ENCODE results near the gene KRCC1.
"Not testable (repeated sequence)": the region's sequence is repeated elsewhere in the genome, so short reads cannot be mapped to it uniquely, and the experiment has no call there.

The KRCC1 gene

DNA sequence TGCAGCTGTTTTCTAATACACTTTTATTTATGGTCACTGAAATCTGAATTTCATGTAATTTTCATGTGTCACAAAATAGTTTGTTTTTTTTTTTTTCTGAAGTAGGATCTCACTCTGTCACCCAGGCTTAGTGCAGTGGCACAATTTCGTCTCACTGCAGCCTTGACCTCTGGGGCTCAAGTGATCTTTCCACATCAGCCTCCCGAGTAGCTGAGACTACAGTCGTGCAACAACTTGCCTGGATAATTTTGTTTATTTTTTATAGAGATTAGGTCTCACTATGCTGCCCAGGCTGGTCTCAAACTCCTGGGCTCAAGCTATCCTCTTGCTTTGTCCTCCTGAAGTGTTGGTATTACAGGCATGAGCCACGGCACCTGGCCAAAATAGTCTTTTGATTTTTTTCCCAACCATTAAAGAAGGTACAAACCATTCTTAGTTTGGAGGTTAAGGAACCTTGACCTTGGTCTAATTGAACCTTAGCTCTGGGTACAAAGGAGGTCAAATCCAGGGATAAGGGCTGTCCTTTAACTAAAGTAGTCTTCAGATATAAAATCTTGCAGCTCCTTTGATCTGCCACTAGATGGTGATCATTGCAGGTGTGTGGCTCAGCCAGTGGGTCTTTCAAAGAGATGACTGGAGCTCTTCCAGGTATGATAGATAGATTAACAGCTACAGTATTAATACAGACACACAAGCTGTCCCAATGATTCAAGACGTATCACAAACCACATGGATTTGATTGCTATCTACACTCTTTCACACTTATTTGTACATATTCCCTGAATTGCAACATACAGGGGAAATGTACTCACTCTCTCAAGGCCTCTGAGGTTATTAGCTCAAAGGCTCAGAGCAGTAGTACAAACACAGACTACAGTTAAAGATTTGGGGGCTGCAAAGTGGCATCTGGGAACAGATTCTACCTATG lies 4.7 kb upstream of the KRCC1 start:
- Histone ChIP-seq H3K36me3 (ENCODE audit: control insufficient read depth, insufficient read depth, low read length) (no peaks in the 10 kb centered on the region), H3K9me3 (ENCODE audit: control insufficient read depth, insufficient read depth, low read length) (no peaks in the 10 kb centered on the region), H3K27ac (ENCODE audit: low read depth, low read length) (no peak overlapping the region), H3K4me1 (ENCODE audit: control insufficient read depth, insufficient read depth, low read length) (peaks cover 15% of the 10 kb centered on the region), H3K9ac (ENCODE audit: low read depth, low read length) (no peak overlapping the region), H3K4me3 (ENCODE audit: low read depth, low read length) (no peak overlapping the region), H3K27me3 (ENCODE audit: control insufficient read depth, insufficient read depth, low read length) (no peaks in the 10 kb centered on the region)

- no peak overlapping the region for H3K4me3 ChIP-seq (ENCODE audit: low read depth, low read length)
- H3K9ac ChIP-seq (ENCODE audit: low read depth, low read length) = no peak overlapping the region
- H3K9me3 ChIP-seq (ENCODE audit: control insufficient read depth, insufficient read depth, low read length) = no peaks in the 10 kb centered on the region
- H3K36me3 ChIP-seq (ENCODE audit: control insufficient read depth, insufficient read depth, low read length) = no peaks in the 10 kb centered on the region
- H3K27me3 ChIP-seq (ENCODE audit: control insufficient read depth, insufficient read depth, low read length) = no peaks in the 10 kb centered on the region
- no peak overlapping the region for H3K27ac ChIP-seq (ENCODE audit: low read depth, low read length)
- peaks cover 21% of the 10 kb centered on the region for H3K4me1 ChIP-seq (ENCODE audit: control insufficient read depth, insufficient read depth, low read length)
Observed at GRCh38 chr2:88058191-88058590, 2.6 kb upstream of the KRCC1 start.

DNA sequence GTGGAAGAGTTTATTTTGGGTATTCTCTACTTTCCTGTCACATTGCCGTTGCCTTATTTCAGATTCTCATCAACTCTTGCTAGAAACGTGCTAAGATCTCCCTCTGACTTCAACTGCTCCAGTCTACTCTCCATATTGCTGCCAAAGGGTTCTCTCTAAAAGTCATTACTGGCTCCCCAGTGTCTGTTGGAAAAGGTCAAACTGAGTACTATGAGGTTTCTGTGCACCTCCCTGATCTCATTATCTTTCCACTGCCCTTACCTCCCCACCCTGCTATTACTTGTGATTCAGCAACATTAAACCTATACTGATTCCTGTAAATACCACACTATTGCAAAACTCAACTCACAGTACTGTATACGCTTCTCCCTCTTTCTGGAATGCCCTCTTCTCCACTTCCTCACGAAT lies 1.9 kb upstream of the KRCC1 start:
- H3K27ac ChIP-seq (ENCODE audit: low read depth, low read length) = no peak overlapping the region
- H3K36me3 ChIP-seq (ENCODE audit: control insufficient read depth, insufficient read depth, low read length) = peaks cover 4% of the 10 kb centered on the region; the same call in 1 of the 2 replicates
- H3K9me3 ChIP-seq (ENCODE audit: control insufficient read depth, insufficient read depth, low read length) = no peaks in the 10 kb centered on the region
- H3K9ac ChIP-seq (ENCODE audit: low read depth, low read length) = no peak overlapping the region
- H3K4me3 ChIP-seq (ENCODE audit: low read depth, low read length) = no peak overlapping the region
- H3K4me1 ChIP-seq (ENCODE audit: control insufficient read depth, insufficient read depth, low read length) = peaks cover 21% of the 10 kb centered on the region
- H3K27me3 ChIP-seq (ENCODE audit: control insufficient read depth, insufficient read depth, low read length) = no peaks in the 10 kb centered on the region

DNA sequence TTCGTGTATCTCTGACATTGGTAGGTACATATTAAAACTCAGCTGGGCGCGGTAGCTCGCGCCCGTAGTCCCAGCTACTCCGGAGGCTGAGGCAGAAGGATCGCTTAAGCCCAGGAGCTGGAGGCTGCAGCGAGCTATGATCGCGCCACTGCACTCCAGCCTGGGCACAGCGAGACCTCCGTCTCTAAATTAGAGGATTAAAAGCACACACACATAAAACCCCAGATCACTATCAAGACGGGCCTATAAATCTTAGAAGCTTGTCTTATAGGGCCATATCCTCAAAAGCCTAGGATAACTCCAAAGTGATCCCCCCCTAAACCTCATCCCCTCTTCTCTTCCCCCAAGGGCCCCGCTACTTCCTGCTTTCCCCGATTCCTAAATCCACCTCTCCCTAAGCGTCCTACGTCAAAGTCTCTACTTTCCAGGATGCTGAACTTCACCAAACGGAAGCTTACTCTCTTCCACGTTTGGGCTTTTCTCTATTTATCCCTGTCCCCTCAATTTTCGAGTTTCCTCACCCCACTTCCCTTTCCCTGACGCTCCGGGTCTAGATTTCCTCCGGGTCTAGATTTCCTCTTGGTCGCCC lies 707 bp downstream of the KRCC1 start:
- H3K4me3 ChIP-seq (ENCODE audit: low read depth, low read length) = peak overlapping the region; percentile 82
- no peaks in the 10 kb centered on the region for H3K27me3 ChIP-seq (ENCODE audit: control insufficient read depth, insufficient read depth, low read length)
- H3K9ac ChIP-seq (ENCODE audit: low read depth, low read length) = peak overlapping the region; percentile 95
- peak overlapping the region; percentile 94 for H3K27ac ChIP-seq (ENCODE audit: low read depth, low read length)
- no peaks in the 10 kb centered on the region for H3K9me3 ChIP-seq (ENCODE audit: control insufficient read depth, insufficient read depth, low read length)
- peaks cover 11% of the 10 kb centered on the region for H3K4me1 ChIP-seq (ENCODE audit: control insufficient read depth, insufficient read depth, low read length)
- peaks cover 4% of the 10 kb centered on the region; the same call in 1 of the 2 replicates for H3K36me3 ChIP-seq (ENCODE audit: control insufficient read depth, insufficient read depth, low read length)

GRCh38 chr2:88053934-88054781 lies 1.4 kb downstream of the KRCC1 start:
- H3K27me3 ChIP-seq (ENCODE audit: control insufficient read depth, insufficient read depth, low read length) = no peaks in the 10 kb centered on the region
- peak overlapping the region; percentile 82 for H3K4me3 ChIP-seq (ENCODE audit: low read depth, low read length)
- H3K9ac ChIP-seq (ENCODE audit: low read depth, low read length) = peak overlapping the region; percentile 95; the same call in 1 of the 2 replicates
- H3K9me3 ChIP-seq (ENCODE audit: control insufficient read depth, insufficient read depth, low read length) = no peaks in the 10 kb centered on the region
- peaks cover 11% of the 10 kb centered on the region for H3K4me1 ChIP-seq (ENCODE audit: control insufficient read depth, insufficient read depth, low read length)
- H3K36me3 ChIP-seq (ENCODE audit: control insufficient read depth, insufficient read depth, low read length) = peaks cover 4% of the 10 kb centered on the region; the same call in 1 of the 2 replicates
- H3K27ac ChIP-seq (ENCODE audit: low read depth, low read length) = no peak overlapping the region

- Histone ChIP-seq H3K27ac (ENCODE audit: low read depth, low read length) (no peak overlapping the region), H3K27me3 (ENCODE audit: control insufficient read depth, insufficient read depth, low read length) (no peaks in the 10 kb centered on the region), H3K9ac (ENCODE audit: low read depth, low read length) (no peak overlapping the region), H3K36me3 (ENCODE audit: control insufficient read depth, insufficient read depth, low read length) (peaks cover 4% of the 10 kb centered on the region; the same call in 1 of the 2 replicates), H3K4me3 (ENCODE audit: low read depth, low read length) (no peak overlapping the region), H3K9me3 (ENCODE audit: control insufficient read depth, insufficient read depth, low read length) (no peaks in the 10 kb centered on the region), H3K4me1 (ENCODE audit: control insufficient read depth, insufficient read depth, low read length) (peaks cover 11% of the 10 kb centered on the region)
Observed at GRCh38 chr2:88053296-88053695, 2.3 kb downstream of the KRCC1 start.

GRCh38 chr2:88051792-88052191 lies 3.8 kb downstream of the KRCC1 start:
- H3K9ac ChIP-seq (ENCODE audit: low read depth, low read length) = no peak overlapping the region
- H3K9me3 ChIP-seq (ENCODE audit: control insufficient read depth, insufficient read depth, low read length) = no peaks in the 10 kb centered on the region
- peaks cover 4% of the 10 kb centered on the region; the same call in 1 of the 2 replicates for H3K36me3 ChIP-seq (ENCODE audit: control insufficient read depth, insufficient read depth, low read length)
- peaks cover 11% of the 10 kb centered on the region for H3K4me1 ChIP-seq (ENCODE audit: control insufficient read depth, insufficient read depth, low read length)
- no peak overlapping the region for H3K4me3 ChIP-seq (ENCODE audit: low read depth, low read length)
- no peak overlapping the region for H3K27ac ChIP-seq (ENCODE audit: low read depth, low read length)
- no peaks in the 10 kb centered on the region for H3K27me3 ChIP-seq (ENCODE audit: control insufficient read depth, insufficient read depth, low read length)

- Histone ChIP-seq H3K4me1 (ENCODE audit: control insufficient read depth, insufficient read depth, low read length) (peaks cover 6% of the 10 kb centered on the region), H3K9ac (ENCODE audit: low read depth, low read length) (no peak overlapping the region), H3K27ac (ENCODE audit: low read depth, low read length) (no peak overlapping the region), H3K36me3 (ENCODE audit: control insufficient read depth, insufficient read depth, low read length) (peaks cover 4% of the 10 kb centered on the region; the same call in 1 of the 2 replicates), H3K27me3 (ENCODE audit: control insufficient read depth, insufficient read depth, low read length) (no peaks in the 10 kb centered on the region), H3K9me3 (ENCODE audit: control insufficient read depth, insufficient read depth, low read length) (no peaks in the 10 kb centered on the region), H3K4me3 (ENCODE audit: low read depth, low read length) (no peak overlapping the region)
Observed at GRCh38 chr2:88049622-88050021, 6.0 kb downstream of the KRCC1 start.

GRCh38 chr2:88048541-88048940 lies 7.0 kb downstream of the KRCC1 start:
- no peak overlapping the region for H3K27ac ChIP-seq (ENCODE audit: low read depth, low read length)
- no peaks in the 10 kb centered on the region for H3K9me3 ChIP-seq (ENCODE audit: control insufficient read depth, insufficient read depth, low read length)
- H3K27me3 ChIP-seq (ENCODE audit: control insufficient read depth, insufficient read depth, low read length) = no peaks in the 10 kb centered on the region
- H3K9ac ChIP-seq (ENCODE audit: low read depth, low read length) = no peak overlapping the region
- H3K4me3 ChIP-seq (ENCODE audit: low read depth, low read length) = no peak overlapping the region
- H3K4me1 ChIP-seq (ENCODE audit: control insufficient read depth, insufficient read depth, low read length) = no peaks in the 10 kb centered on the region
- peaks cover 4% of the 10 kb centered on the region; the same call in 1 of the 2 replicates for H3K36me3 ChIP-seq (ENCODE audit: control insufficient read depth, insufficient read depth, low read length)

GRCh38 chr2:88045561-88045960 lies 10.0 kb downstream of the KRCC1 start:
- H3K4me3 ChIP-seq (ENCODE audit: low read depth, low read length); H3K9ac ChIP-seq (ENCODE audit: low read depth, low read length); H3K27ac ChIP-seq (ENCODE audit: low read depth, low read length); H3K27me3 ChIP-seq (ENCODE audit: control insufficient read depth, insufficient read depth, low read length); H3K9me3 ChIP-seq (ENCODE audit: control insufficient read depth, insufficient read depth, low read length); H3K4me1 ChIP-seq (ENCODE audit: control insufficient read depth, insufficient read depth, low read length); H3K36me3 ChIP-seq (ENCODE audit: control insufficient read depth, insufficient read depth, low read length): not testable (repeated sequence)
